ENCODE measurements around the gene NPFFR1. TPM values are rescaled to one million over a fixed set of nuclear protein-coding genes. Genes with fewer than 3 reads are reported as not detected.

NPFFR1 gene
- total RNA-seq, 2 donors from 2014 or later = not detected

DNA sequence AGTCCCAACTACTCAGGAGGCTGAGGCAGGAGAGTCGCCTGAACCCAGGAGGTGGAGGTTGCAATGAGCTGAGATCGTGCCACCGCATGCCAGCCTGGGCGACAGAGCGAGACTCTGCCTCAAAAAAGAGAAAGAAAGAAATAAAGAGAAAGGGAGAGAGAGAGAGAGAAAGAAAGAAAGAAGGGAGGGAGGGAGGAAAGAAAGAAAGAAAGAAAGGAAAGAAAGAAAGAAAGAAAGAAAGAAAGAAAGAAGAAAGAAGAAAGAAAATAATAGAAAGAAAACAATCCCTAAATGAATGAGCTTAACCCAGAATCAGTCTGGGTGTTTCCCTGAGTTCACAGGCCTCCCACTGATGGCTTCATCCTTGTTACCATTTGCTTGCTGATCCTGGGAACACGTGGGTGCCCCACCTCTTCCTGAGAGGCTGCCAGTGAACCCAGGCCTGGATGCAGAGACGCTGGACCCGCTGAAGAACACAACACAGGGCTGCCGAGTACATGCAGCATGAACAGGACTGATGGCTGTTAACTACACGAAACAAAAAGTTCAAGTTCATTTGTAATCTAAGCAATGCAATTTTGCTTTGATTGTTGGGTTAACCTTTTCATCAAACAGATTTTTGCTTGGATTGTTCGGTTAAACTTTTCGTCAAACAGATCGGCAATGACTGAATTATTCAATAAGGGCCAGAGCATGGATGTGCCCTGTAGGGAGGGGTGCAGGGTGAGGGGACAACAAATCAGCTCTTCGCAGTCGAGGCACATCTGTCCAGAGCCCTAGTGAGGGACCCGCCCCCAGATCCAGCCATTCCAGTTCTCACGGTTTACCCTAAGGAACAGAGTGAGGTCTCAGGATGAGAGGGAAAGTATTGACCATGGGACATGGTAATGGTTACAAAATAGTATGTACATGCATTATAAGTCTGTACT is 11.5 kb downstream of the NPFFR1 start:
- no peak overlapping the region for H3K4me3 ChIP-seq
- ATAC-seq (peak; percentile 17), DNase-seq (no peak)
- H3K4me1 ChIP-seq = no peaks in the 10 kb centered on the region
- intact Hi-C loops (cut with DNase I) = no loop called here
- H3K9me3 ChIP-seq = no peaks in the 10 kb centered on the region
- no peak overlapping the region for H3K27ac ChIP-seq
- H3K27me3 ChIP-seq = no peaks in the 10 kb centered on the region
- no peaks in the 10 kb centered on the region for H3K36me3 ChIP-seq (replicated peaks in 1 of 2; ENCODE audit: insufficient read depth in 1 of 2, low read depth in 2 of 2)
- TF ChIP-seq POLR2A (IDR thresholded peaks at IDR 0.05) = no peak
- TF ChIP-seq, protein P1, sequence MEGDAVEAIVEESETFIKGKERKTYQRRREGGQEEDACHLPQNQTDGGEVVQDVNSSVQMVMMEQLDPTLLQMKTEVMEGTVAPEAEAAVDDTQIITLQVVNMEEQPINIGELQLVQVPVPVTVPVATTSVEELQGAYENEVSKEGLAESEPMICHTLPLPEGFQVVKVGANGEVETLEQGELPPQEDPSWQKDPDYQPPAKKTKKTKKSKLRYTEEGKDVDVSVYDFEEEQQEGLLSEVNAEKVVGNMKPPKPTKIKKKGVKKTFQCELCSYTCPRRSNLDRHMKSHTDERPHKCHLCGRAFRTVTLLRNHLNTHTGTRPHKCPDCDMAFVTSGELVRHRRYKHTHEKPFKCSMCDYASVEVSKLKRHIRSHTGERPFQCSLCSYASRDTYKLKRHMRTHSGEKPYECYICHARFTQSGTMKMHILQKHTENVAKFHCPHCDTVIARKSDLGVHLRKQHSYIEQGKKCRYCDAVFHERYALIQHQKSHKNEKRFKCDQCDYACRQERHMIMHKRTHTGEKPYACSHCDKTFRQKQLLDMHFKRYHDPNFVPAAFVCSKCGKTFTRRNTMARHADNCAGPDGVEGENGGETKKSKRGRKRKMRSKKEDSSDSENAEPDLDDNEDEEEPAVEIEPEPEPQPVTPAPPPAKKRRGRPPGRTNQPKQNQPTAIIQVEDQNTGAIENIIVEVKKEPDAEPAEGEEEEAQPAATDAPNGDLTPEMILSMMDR (IDR thresholded peaks at IDR 0.05) = no peak
- 67 to 73% methylated on average over 17 of the region's 17 CpGs for WGBS, 2 donors

DNA sequence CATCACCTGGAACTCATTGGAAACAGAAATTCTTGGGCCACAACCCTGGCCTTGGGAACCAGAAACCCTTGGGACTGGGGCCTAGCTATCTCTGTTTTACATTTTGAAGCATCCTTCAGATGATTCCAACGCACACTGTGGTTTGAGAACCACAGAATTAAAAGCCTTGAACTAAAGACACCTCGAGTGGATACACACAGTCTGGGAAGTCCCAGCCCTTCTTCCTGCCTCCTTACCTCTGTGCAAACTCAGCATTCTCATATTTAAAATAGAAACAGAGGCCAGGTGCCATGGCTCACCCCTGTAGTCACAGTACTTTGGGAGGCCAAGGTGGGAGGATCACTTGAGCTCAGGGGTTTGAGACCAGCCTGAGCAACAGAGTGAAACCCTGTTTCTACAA is 12.9 kb downstream of the NPFFR1 start:
- DNase-seq (no peak), ATAC-seq (no peak)
- Histone ChIP-seq H3K36me3 (replicated peaks in 1 of 2; ENCODE audit: insufficient read depth in 1 of 2, low read depth in 2 of 2) (no peaks in the 10 kb centered on the region), H3K9me3 (no peaks in the 10 kb centered on the region), H3K4me3 (no peak overlapping the region), H3K27ac (no peak overlapping the region), H3K4me1 (no peaks in the 10 kb centered on the region), H3K27me3 (no peaks in the 10 kb centered on the region)
- intact Hi-C loops (cut with DNase I) = no loop called here
- WGBS, 2 donors = 72 to 85% methylated on average over 2 of the region's 2 CpGs
- TF ChIP-seq, protein P1 (IDR thresholded peaks at IDR 0.05) = no peak
- TF ChIP-seq POLR2A (IDR thresholded peaks at IDR 0.05) = no peak

DNA sequence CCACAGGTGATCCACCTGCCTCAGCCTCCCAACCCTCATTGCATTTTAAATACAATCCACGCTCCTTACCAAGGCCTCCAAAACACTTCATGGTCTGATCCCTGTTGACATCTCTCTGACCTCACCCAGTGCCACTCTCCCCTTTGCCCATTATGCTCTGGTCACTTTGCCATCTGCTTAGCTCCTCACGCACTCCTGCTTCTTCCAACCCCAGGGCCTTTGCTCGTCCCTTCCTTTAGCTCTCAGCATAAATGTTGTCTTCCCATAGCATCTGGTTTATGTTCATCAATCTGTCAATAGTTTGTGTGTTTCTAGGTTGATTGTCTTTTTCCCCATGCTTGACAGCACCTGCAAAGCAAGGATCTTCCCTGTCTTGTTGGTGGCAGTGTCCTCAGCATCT is 14.1 kb downstream of the NPFFR1 start:
- intact Hi-C loops (cut with DNase I) = no loop called here
- 92 to 98% methylated on average over 3 of the region's 3 CpGs for WGBS, 2 donors

DNA sequence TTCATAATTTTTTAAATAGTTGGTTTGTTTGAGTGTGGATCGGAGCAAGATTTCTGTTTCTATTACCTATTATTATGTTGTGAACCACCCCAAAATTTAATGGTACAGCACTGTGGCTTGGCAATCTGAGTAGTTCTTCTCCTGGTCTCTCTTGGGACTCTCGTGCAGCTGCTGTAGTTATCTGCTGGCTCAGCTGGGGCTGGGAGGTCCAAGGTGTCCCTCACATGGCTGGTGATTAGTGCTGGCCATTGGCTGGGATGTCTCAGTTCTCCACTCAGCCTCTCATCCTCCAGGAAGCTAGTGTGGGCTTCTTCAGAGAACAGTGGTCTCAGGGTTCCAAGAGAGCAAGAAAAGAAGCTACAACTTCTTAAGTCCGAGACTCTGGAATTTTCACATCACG is 15.4 kb downstream of the NPFFR1 start:
- no peak for TF ChIP-seq POLR2A (IDR thresholded peaks at IDR 0.05)
- TF ChIP-seq, protein P1 (IDR thresholded peaks at IDR 0.05) = no peak
- Histone ChIP-seq H3K9me3 (no peaks in the 10 kb centered on the region), H3K27me3 (no peaks in the 10 kb centered on the region), H3K27ac (no peak overlapping the region), H3K36me3 (replicated peaks in 1 of 2; ENCODE audit: insufficient read depth in 1 of 2, low read depth in 2 of 2) (no peaks in the 10 kb centered on the region), H3K4me3 (no peak overlapping the region), H3K4me1 (no peaks in the 10 kb centered on the region)
- intact Hi-C loops (cut with DNase I) = no loop called here
- 72 to 73% methylated on average over 4 of the region's 4 CpGs for WGBS, 2 donors
- no peak for ATAC-seq
- DNase-seq = no peak

More for the DNA sequence above, 14.1 kb downstream of the NPFFR1 start:
- Histone ChIP-seq H3K9me3 (no peaks in the 10 kb centered on the region), H3K4me1 (no peaks in the 10 kb centered on the region), H3K36me3 (replicated peaks in 1 of 2; ENCODE audit: insufficient read depth in 1 of 2, low read depth in 2 of 2) (no peaks in the 10 kb centered on the region), H3K4me3 (no peak overlapping the region), H3K27ac (no peak overlapping the region), H3K27me3 (no peaks in the 10 kb centered on the region)
- DNase-seq (no peak), ATAC-seq (no peak)
- TF ChIP-seq, protein P1 (IDR thresholded peaks at IDR 0.05) = no peak
- no peak for TF ChIP-seq POLR2A (IDR thresholded peaks at IDR 0.05)
